GM23248 (cell line): Measurements from ENCODE around the gene COL23A1.

Experiments
- EZH2 ChIP-seq: fragments of 200-600 bp; sonication (generic); IDR thresholded peaks from 2 replicates; pipeline ENCODE4 v1.6.1; 2018; ENCODE audit warnings: antibody characterized with exemption, mild to moderate bottlenecking; ENCODE audit not compliant: insufficient read depth, poor library complexity, severe bottlenecking
- EZH2phosphoT487 ChIP-seq: fragments of 200-600 bp; sonication (generic); IDR thresholded peaks from 2 replicates; pipeline ENCODE4 v1.6.1; 2018; ENCODE audit warnings: antibody characterized with exemption, moderate library complexity, mild to moderate bottlenecking, low read depth; ENCODE audit not compliant: insufficient read depth

GRCh38 chr5:178516504-178517235, 73.5 kb downstream of the COL23A1 start:
- no peak for TF ChIP-seq EZH2
- TF ChIP-seq EZH2phosphoT487: no peak
